Astrocyte (in vitro differentiated cells and primary cell): ENCODE measurements around the gene CSNK2A1. TPM values are rescaled to one million over a fixed set of nuclear protein-coding genes. Genes with fewer than 3 reads are reported as not detected.

ENCODE experiments used
- DNase-seq: peaks from one replicate; pipeline ENCODE4 v3.0.0-alpha.2; 2010; ENCODE audit warnings: low read depth
- FAIRE-seq: peaks from 2 replicates; lab custom pipeline; 2011; peaks lifted over from hg19 to GRCh38; lab: Jason Lieb, UNC
- H2AFZ ChIP-seq: 2 replicates; pipeline ENCODE4 v1.6.0; 2012; ENCODE audit warnings: low read depth, low read length, inconsistent platforms
- H3K27ac ChIP-seq: 2 replicates; pipeline ENCODE4 v1.5.1; 2011; ENCODE audit warnings: low read depth, low read length, inconsistent platforms
- H3K27me3 ChIP-seq: 2 replicates; pipeline ENCODE4 v1.6.0; 2011; ENCODE audit warnings: low read length, inconsistent platforms; ENCODE audit not compliant: insufficient read depth
- H3K36me3 ChIP-seq: 2 replicates; pipeline ENCODE4 v1.5.1; 2011; ENCODE audit warnings: low read length, inconsistent platforms; ENCODE audit not compliant: insufficient read depth
- H3K4me1 ChIP-seq: 2 replicates; pipeline ENCODE4 v1.5.1; 2011; ENCODE audit warnings: low read length, inconsistent platforms; ENCODE audit not compliant: insufficient read depth
- H3K4me2 ChIP-seq: 2 replicates; pipeline ENCODE4 v1.6.0; 2012; ENCODE audit warnings: low read length, inconsistent platforms
- H3K4me3 ChIP-seq: 2 replicates; pipeline ENCODE4 v1.5.1; 2011; ENCODE audit warnings: low read depth, mild to moderate bottlenecking, low read length, inconsistent platforms; ENCODE audit not compliant: insufficient read depth
- H3K79me2 ChIP-seq: 2 replicates; pipeline ENCODE4 v1.6.0; 2012; ENCODE audit warnings: mild to moderate bottlenecking, low read length, inconsistent platforms; ENCODE audit not compliant: insufficient read depth
- H3K9ac ChIP-seq: 2 replicates; pipeline ENCODE4 v1.6.0; 2012; ENCODE audit warnings: mild to moderate bottlenecking, low read length, inconsistent platforms
- H3K9me3 ChIP-seq: 2 replicates; pipeline ENCODE4 v1.5.1; 2012; ENCODE audit warnings: low read depth, mild to moderate bottlenecking, low read length, inconsistent platforms; ENCODE audit not compliant: insufficient read depth
- H4K20me1 ChIP-seq: 2 replicates; pipeline ENCODE4 v1.6.0; 2012; ENCODE audit warnings: low read length, inconsistent platforms; ENCODE audit not compliant: insufficient read depth
- H3K27ac Mint-ChIP-seq: one replicate; pipeline ENCODE4 v1.8.0; 2021; ENCODE audit warnings: mild to moderate bottlenecking, mixed read lengths; ENCODE audit not compliant: unreplicated experiment
- H3K27me3 Mint-ChIP-seq: one replicate; pipeline ENCODE4 v1.8.0; 2021; ENCODE audit warnings: low read depth, mixed read lengths; ENCODE audit not compliant: unreplicated experiment
- H3K36me3 Mint-ChIP-seq: one replicate; pipeline ENCODE4 v1.8.0; 2021; ENCODE audit warnings: low read depth, mixed read lengths; ENCODE audit not compliant: unreplicated experiment
- H3K4me1 Mint-ChIP-seq: one replicate; pipeline ENCODE4 v1.8.0; 2021; ENCODE audit warnings: low read depth, mixed read lengths; ENCODE audit not compliant: unreplicated experiment
- H3K4me3 Mint-ChIP-seq: one replicate; pipeline ENCODE4 v1.8.0; 2021; ENCODE audit warnings: mild to moderate bottlenecking, moderate library complexity, mixed read lengths; ENCODE audit not compliant: unreplicated experiment
- H3K9me3 Mint-ChIP-seq: one replicate; pipeline ENCODE4 v1.8.0; 2021; ENCODE audit warnings: mild to moderate bottlenecking, mixed read lengths; ENCODE audit not compliant: unreplicated experiment
- CTCF ChIP-seq: IDR thresholded peaks from 2 replicates; pipeline ENCODE4 v1.5.1; 2011; ENCODE audit warnings: low read depth, mild to moderate bottlenecking, inconsistent platforms, low read length, moderate library complexity; ENCODE audit not compliant: insufficient read depth
- EZH2 ChIP-seq: IDR thresholded peaks from 2 replicates; pipeline ENCODE4 v1.6.1; 2012; ENCODE audit warnings: mild to moderate bottlenecking, low read length, inconsistent platforms; ENCODE audit not compliant: insufficient read depth
- total RNA-seq: library from RNA; stranded (reverse); gene quantifications from 2 replicates; pipeline ENCODE4 v1.2.1, GENCODE V29; 2021

The CSNK2A1 gene
- total RNA-seq, 1 donor from 2014 or later, result 226 TPM

GRCh38 chr20:431012-431904 is 112.3 kb downstream of the CSNK2A1 start:
- no peak for FAIRE-seq
- Histone ChIP-seq H3K4me2 (no peak overlapping the region), H3K36me3 (peaks cover 21% of the 10 kb centered on the region), H3K27me3 (no peaks in the 10 kb centered on the region), H3K79me2 (no peaks in the 10 kb centered on the region), H3K4me3 (no peak overlapping the region), H3K4me1 (no peaks in the 10 kb centered on the region), H2AFZ (no peak overlapping the region), H4K20me1 (peaks cover 26% of the 10 kb centered on the region), H3K9me3 (no peaks in the 10 kb centered on the region), H3K9ac (no peak overlapping the region), H3K27ac (no peak overlapping the region)
- Mint-ChIP-seq H3K27ac (no peak overlapping the region), H3K4me3 (no peak overlapping the region), H3K36me3 (peaks cover 26% of the 10 kb centered on the region), H3K9me3 (no peaks in the 10 kb centered on the region), H3K27me3 (no peaks in the 10 kb centered on the region), H3K4me1 (peaks cover 18% of the 10 kb centered on the region)
- TF ChIP-seq EZH2 (no peak), CTCF (peak; percentile 43)
- DNase-seq, result peak; percentile 52

- H3K27me3 Mint-ChIP-seq, result no peaks in the 10 kb centered on the region
- H4K20me1 ChIP-seq, result peaks cover 26% of the 10 kb centered on the region
- no peaks in the 10 kb centered on the region for H3K27me3 ChIP-seq
- no peaks in the 10 kb centered on the region for H3K9me3 Mint-ChIP-seq
- peaks cover 18% of the 10 kb centered on the region for H3K4me1 Mint-ChIP-seq
- H3K9me3 ChIP-seq, result no peaks in the 10 kb centered on the region
- H3K36me3 Mint-ChIP-seq, result peaks cover 19% of the 10 kb centered on the region
- no peaks in the 10 kb centered on the region for H3K79me2 ChIP-seq
- H3K4me2 ChIP-seq, result no peak overlapping the region
- no peak for FAIRE-seq
- H3K4me1 ChIP-seq, result no peaks in the 10 kb centered on the region
- H3K36me3 ChIP-seq, result peaks cover 14% of the 10 kb centered on the region
- no peak for DNase-seq
- H3K9ac ChIP-seq, result no peak overlapping the region
- no peak overlapping the region for H3K27ac ChIP-seq
- TF ChIP-seq EZH2 (no peak), CTCF (no peak)
- no peak overlapping the region for H2AFZ ChIP-seq
- no peak overlapping the region for H3K4me3 Mint-ChIP-seq
- no peak overlapping the region for H3K4me3 ChIP-seq
- H3K27ac Mint-ChIP-seq, result no peak overlapping the region
These were observed 113.2 kb downstream of the CSNK2A1 start for GRCh38 chr20:430091-430999.
